Gastroesophageal sphincter (tissue), 3 donors: ENCODE measurements around the gene STX1A.

Source experiments
- POLR2A ChIP-seq, 2 donors: fragments of 450-650 bp; IDR thresholded peaks; one replicate each; pipeline ENCODE4 v1.6.1; 2017; ENCODE audit warnings: antibody characterized with exemption in 2 of 2, mild to moderate bottlenecking in 2 of 2, moderate library complexity in 1 of 2
- TF ChIP-seq, protein P1 (sequence below), 4 experiments: fragments of 200-600 bp in 2 of 4; fragments of 450-650 bp in 2 of 4; sonication (generic) in 1 of 4; IDR thresholded peaks; one replicate each; pipeline ENCODE4 v1.5.1; 2017 to 2019; ENCODE audit warnings: antibody characterized with exemption in 4 of 4, mild to moderate bottlenecking in 2 of 4, moderate library complexity in 2 of 4

DNA sequence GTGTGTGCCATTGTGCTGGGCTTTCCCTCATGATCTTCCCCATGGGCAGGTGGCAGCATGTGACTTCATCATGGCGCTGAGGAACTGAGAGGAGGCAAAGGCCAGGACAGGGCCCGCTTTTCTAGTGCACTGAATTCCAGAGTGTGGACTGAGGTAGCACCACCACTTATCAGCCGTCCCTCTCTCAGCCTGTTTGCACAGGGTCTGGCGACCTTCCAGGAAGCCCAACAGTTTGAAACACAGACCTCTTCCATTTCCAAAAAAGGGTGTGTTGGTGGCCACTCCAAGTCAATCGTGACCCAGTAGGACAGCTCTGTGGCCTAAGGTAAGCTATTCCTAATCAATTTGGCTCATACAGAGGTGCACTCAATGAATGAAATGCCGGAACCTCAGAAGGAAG, 40.6 kb downstream of the STX1A start:
- no peak for TF ChIP-seq POLR2A (IDR thresholded peaks at IDR 0.05)
- TF ChIP-seq, protein P1, sequence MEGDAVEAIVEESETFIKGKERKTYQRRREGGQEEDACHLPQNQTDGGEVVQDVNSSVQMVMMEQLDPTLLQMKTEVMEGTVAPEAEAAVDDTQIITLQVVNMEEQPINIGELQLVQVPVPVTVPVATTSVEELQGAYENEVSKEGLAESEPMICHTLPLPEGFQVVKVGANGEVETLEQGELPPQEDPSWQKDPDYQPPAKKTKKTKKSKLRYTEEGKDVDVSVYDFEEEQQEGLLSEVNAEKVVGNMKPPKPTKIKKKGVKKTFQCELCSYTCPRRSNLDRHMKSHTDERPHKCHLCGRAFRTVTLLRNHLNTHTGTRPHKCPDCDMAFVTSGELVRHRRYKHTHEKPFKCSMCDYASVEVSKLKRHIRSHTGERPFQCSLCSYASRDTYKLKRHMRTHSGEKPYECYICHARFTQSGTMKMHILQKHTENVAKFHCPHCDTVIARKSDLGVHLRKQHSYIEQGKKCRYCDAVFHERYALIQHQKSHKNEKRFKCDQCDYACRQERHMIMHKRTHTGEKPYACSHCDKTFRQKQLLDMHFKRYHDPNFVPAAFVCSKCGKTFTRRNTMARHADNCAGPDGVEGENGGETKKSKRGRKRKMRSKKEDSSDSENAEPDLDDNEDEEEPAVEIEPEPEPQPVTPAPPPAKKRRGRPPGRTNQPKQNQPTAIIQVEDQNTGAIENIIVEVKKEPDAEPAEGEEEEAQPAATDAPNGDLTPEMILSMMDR (IDR thresholded peaks at IDR 0.05): no peak
